Gastrocnemius medialis (tissue), 4 donors: ENCODE measurements around the gene CPLX3. TPM values are rescaled to one million over a fixed set of nuclear protein-coding genes. Genes with fewer than 3 reads are reported as not detected.
A peak's percentile ranks its signal among the peaks of the same experiment; 100 is the strongest.

Experiments used
- ATAC-seq, 2 donors: fragments of 150-250 bp; one replicate each; pipeline ENCODE4 v1.9.1; 2016
- DNase-seq, 2 donors: peaks; one replicate each; pipeline ENCODE4 v3.0.0-alpha.2; 2019
- H3K27ac ChIP-seq, 4 donors: fragments of 200-600 bp; sonication (generic); 1 replicate in 1 of 4; 2 replicates in 3 of 4; pipeline ENCODE4 v1.5.1; 2016 to 2018; ENCODE audit warnings: mild to moderate bottlenecking in 2 of 4, moderate library complexity in 1 of 4
- H3K27me3 ChIP-seq, 3 donors: fragments of 200-600 bp; sonication (generic) in 2 of 3; 1 replicate in 1 of 3; 2 replicates in 2 of 3; pipeline versions ENCODE4 v1.5.1 to v1.6.0; 2016 to 2019; ENCODE audit warnings: mild to moderate bottlenecking in 1 of 3, moderate library complexity in 1 of 3
- H3K36me3 ChIP-seq, 2 donors: fragments of 200-600 bp; sonication (generic) in 1 of 2; one replicate each; pipeline ENCODE4 v1.5.1; 2017 to 2018
- H3K4me1 ChIP-seq, 2 donors: fragments of 200-600 bp; sonication (generic) in 1 of 2; one replicate each; pipeline ENCODE4 v1.5.1; 2016 to 2017; ENCODE audit warnings: mild to moderate bottlenecking in 2 of 2
- H3K4me3 ChIP-seq, 4 donors: fragments of 200-600 bp; sonication (generic) in 3 of 4; 1 replicate in 1 of 4; 2 replicates in 3 of 4; pipeline ENCODE4 v1.5.1; 2016 to 2019; ENCODE audit warnings: mild to moderate bottlenecking in 2 of 4
- H3K9me3 ChIP-seq, 3 donors: fragments of 200-600 bp; sonication (generic) in 2 of 3; 1 replicate in 1 of 3; 2 replicates in 2 of 3; pipeline ENCODE4 v1.5.1; 2016 to 2019
- POLR2A ChIP-seq, 2 donors: fragments of 450-650 bp; IDR thresholded peaks; one replicate each; pipeline ENCODE4 v1.6.1; 2017; ENCODE audit warnings: antibody characterized with exemption in 2 of 2, mild to moderate bottlenecking in 2 of 2, moderate library complexity in 2 of 2
- in situ Hi-C, 4 donors: fragments of 200-750 bp; cut with MboI; loops; one replicate each; pipeline versions ENCODE4 v1.15.0 to v1.8.0; 2017; ENCODE audit warnings: low sequenced_read_pairs in 4 of 4
- intact Hi-C: fragments of 100-400 bp; cut with DNase I; formaldehyde crosslinking; loops from one replicate; pipeline ENCODE4 v1.15.1; 2023; ENCODE audit warnings: low total_unique reads
- total RNA-seq, 4 donors: library from RNA; depleted of rRNA; stranded (reverse); fragments of >200 nt; gene quantifications; one replicate each; pipeline versions ENCODE4 v1.1.0 to v1.2.3, GENCODE V29; 2016
- TF ChIP-seq, protein P1 (sequence below), 5 experiments: fragments of 450-650 bp in 3 of 5; fragments of 200-600 bp in 2 of 5; sonication (generic) in 2 of 5; IDR thresholded peaks in 4 of 5; conservative IDR thresholded peaks in 1 of 5; 1 replicate in 4 of 5; 2 replicates in 1 of 5; pipeline ENCODE4 v1.5.1; 2016 to 2019; ENCODE audit warnings: antibody characterized with exemption in 5 of 5, mild to moderate bottlenecking in 3 of 5, moderate library complexity in 3 of 5

Gene CPLX3
- total RNA-seq, 4 donors from 2014 or later, result not detected

GRCh38 chr15:74829991-74830390 lies 3.6 kb downstream of the CPLX3 start:
- Histone ChIP-seq H3K4me1 (peaks cover 16 to 19% of the 10 kb centered on the region in 2 donors), H3K4me3 (no peak overlapping the region), H3K9me3 (no peaks in the 10 kb centered on the region), H3K27me3 (peaks cover 6 to 13% (median 7%) of the 10 kb centered on the region in 3 donors), H3K27ac (no peak overlapping the region), H3K36me3 (no peaks in the 10 kb centered on the region)
- ATAC-seq (no peak), DNase-seq (no peak)
- in situ Hi-C loops, result no loop called here
- intact Hi-C loops, result no loop called here
- no peak for TF ChIP-seq POLR2A (IDR thresholded peaks at IDR 0.05)
- TF ChIP-seq, protein P1, sequence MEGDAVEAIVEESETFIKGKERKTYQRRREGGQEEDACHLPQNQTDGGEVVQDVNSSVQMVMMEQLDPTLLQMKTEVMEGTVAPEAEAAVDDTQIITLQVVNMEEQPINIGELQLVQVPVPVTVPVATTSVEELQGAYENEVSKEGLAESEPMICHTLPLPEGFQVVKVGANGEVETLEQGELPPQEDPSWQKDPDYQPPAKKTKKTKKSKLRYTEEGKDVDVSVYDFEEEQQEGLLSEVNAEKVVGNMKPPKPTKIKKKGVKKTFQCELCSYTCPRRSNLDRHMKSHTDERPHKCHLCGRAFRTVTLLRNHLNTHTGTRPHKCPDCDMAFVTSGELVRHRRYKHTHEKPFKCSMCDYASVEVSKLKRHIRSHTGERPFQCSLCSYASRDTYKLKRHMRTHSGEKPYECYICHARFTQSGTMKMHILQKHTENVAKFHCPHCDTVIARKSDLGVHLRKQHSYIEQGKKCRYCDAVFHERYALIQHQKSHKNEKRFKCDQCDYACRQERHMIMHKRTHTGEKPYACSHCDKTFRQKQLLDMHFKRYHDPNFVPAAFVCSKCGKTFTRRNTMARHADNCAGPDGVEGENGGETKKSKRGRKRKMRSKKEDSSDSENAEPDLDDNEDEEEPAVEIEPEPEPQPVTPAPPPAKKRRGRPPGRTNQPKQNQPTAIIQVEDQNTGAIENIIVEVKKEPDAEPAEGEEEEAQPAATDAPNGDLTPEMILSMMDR (IDR thresholded peaks at IDR 0.05 in 4 of 5, conservative IDR thresholded peaks at IDR 0.05 in 1 of 5), result no peak

- peaks cover 6 to 13% (median 7%) of the 10 kb centered on the region in 3 donors for H3K27me3 ChIP-seq
- no peaks in the 10 kb centered on the region for H3K36me3 ChIP-seq
- no peaks in the 10 kb centered on the region for H3K9me3 ChIP-seq
- H3K4me3 ChIP-seq, result no peak overlapping the region
- H3K27ac ChIP-seq, result peak overlapping the region in 2 of 4 donors; percentile 18 to 78
- TF ChIP-seq POLR2A (IDR thresholded peaks at IDR 0.05), result no peak
- TF ChIP-seq, protein P1 (IDR thresholded peaks at IDR 0.05 in 4 of 5, conservative IDR thresholded peaks at IDR 0.05 in 1 of 5), result no peak
- peak in 1 of 2 donors; percentile 27 for ATAC-seq
- in situ Hi-C loops (no loop called here), intact Hi-C loops (no loop called here)
- no peak for DNase-seq
- peaks cover 16 to 19% of the 10 kb centered on the region in 2 donors for H3K4me1 ChIP-seq
Measured at GRCh38 chr15:74830868-74831267, 4.4 kb downstream of the CPLX3 start.

DNA sequence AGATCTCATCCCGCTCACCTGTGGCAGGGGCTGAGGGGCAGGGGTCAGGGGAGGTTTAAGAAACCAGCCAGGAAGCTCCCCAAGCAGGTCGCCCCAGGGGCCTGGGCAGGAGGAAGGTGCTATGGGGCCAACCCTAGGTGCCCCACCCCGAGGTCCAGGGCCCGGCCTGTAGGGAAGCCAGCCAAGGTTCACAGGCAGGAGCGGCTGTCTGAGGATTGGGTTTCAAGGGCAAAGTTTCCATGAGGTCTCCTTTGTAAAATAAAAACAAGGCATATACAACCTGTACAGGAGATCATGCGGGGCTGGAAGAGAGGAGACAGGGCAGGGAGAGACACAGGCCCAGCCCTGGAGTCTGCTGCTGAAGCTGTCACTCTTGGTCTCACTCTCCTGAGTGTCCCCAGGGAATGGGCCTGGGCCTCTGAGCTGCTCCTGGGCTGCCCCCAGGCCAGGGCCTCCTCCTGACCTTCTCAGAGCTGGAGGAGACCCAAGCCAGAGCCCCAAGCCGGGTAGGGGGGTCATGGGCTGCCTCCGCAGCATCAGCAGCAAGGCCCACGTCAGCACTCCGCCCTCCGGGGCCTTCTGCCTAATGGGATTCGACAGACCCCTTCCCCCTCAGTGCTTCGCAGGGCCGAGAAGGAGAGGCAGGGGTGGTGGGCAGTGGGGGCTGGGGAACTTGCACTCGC lies 5.5 kb downstream of the CPLX3 start:
- Histone ChIP-seq H3K27ac (peak overlapping the region; percentile 53 to 78 (median 65)), H3K4me3 (no peak overlapping the region), H3K36me3 (peaks cover 0 to 5% of the 10 kb centered on the region in 2 donors), H3K4me1 (peaks cover 16 to 19% of the 10 kb centered on the region in 2 donors), H3K27me3 (peaks cover 2 to 9% (median 2%) of the 10 kb centered on the region in 3 donors), H3K9me3 (no peaks in the 10 kb centered on the region)
- in situ Hi-C loops (no loop called here), intact Hi-C loops (no loop called here)
- ATAC-seq (peak; percentile 64 to 81), DNase-seq (peak; percentile 11 to 61)
- TF ChIP-seq POLR2A (IDR thresholded peaks at IDR 0.05), result no peak
- TF ChIP-seq, protein P1 (IDR thresholded peaks at IDR 0.05 in 4 of 5, conservative IDR thresholded peaks at IDR 0.05 in 1 of 5), result no peak

DNA sequence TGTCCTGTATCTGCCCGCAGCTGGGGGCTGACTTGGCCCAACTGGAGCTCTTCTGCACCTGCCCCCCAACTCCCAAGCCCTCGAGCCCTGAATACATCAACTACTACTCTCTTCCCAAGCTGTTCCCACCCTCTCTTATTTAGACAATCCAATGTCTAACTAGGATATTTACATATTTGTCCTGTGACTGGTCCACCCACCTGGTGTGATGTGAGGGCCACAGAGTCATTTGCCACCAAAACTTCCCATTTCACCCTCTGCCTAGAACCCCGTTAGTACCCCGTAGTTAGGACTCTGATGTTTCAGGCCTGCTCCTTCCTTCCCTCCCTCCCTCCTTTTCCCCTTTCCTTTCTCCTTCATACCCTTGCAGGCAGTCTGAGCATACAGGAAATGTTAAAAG lies 6.4 kb downstream of the CPLX3 start:
- ATAC-seq (no peak), DNase-seq (no peak)
- Histone ChIP-seq H3K9me3 (no peaks in the 10 kb centered on the region), H3K27me3 (peaks cover 0 to 1% (median 0%) of the 10 kb centered on the region in 3 donors), H3K36me3 (peaks cover 0 to 5% of the 10 kb centered on the region in 2 donors), H3K4me3 (no peak overlapping the region), H3K27ac (no peak overlapping the region), H3K4me1 (peaks cover 16 to 19% of the 10 kb centered on the region in 2 donors)
- in situ Hi-C loops (no loop called here), intact Hi-C loops (no loop called here)
- no peak for TF ChIP-seq POLR2A (IDR thresholded peaks at IDR 0.05)
- TF ChIP-seq, protein P1 (IDR thresholded peaks at IDR 0.05 in 4 of 5, conservative IDR thresholded peaks at IDR 0.05 in 1 of 5), result no peak
